Measurements from ENCODE around the gene WDR59.
"Not testable (repeated sequence)": the region's sequence is repeated elsewhere in the genome, so short reads cannot be mapped to it uniquely, and the experiment has no call there.

WDR59 gene, protein sequence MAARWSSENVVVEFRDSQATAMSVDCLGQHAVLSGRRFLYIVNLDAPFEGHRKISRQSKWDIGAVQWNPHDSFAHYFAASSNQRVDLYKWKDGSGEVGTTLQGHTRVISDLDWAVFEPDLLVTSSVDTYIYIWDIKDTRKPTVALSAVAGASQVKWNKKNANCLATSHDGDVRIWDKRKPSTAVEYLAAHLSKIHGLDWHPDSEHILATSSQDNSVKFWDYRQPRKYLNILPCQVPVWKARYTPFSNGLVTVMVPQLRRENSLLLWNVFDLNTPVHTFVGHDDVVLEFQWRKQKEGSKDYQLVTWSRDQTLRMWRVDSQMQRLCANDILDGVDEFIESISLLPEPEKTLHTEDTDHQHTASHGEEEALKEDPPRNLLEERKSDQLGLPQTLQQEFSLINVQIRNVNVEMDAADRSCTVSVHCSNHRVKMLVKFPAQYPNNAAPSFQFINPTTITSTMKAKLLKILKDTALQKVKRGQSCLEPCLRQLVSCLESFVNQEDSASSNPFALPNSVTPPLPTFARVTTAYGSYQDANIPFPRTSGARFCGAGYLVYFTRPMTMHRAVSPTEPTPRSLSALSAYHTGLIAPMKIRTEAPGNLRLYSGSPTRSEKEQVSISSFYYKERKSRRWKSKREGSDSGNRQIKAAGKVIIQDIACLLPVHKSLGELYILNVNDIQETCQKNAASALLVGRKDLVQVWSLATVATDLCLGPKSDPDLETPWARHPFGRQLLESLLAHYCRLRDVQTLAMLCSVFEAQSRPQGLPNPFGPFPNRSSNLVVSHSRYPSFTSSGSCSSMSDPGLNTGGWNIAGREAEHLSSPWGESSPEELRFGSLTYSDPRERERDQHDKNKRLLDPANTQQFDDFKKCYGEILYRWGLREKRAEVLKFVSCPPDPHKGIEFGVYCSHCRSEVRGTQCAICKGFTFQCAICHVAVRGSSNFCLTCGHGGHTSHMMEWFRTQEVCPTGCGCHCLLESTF

DNA sequence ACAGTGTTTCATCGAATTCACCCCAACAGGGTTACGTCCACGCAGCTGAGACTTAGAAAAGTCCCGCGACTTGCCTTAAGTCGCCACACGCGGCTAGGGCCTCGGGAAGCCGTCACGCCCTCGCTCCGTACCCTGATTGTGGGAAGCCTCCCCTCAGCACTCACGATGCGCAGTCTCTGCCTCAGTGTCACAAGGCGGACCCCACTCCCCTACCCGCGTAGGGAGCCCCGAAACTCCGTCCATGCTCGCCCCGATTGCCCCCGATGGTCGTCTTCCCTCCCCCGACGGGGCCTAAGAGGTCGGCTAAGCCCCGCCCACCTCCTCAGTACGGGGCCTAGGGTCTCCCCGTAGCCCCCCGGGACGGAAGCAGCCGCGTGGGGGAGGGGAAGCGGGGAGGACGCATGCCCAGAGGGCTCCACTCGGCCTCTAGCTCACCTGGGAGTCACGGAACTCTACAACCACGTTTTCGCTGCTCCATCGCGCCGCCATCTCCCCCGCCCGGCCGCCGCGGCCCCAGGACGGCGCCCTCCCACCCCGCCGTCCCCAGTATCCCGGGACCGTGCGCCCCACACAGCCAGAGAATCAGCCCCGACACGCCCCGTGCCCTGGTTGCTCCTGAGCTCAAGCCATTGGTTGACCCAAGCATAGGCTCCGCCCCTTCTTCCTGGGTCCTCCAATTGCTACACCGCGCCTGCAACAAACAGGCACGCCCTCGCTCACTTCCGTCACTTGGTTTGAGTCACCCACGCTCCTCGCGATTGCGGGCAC, at the start of gene WDR59:
Gene WDR59, minus strand, starts transcription at position 595 of the 768 bp plus-strand sequence. Its CDS starts 106 bp downstream, at position 489.
- peak; percentile 95 for DNase-seq (ENCODE audit: low read depth in 2 of 2)

DNA sequence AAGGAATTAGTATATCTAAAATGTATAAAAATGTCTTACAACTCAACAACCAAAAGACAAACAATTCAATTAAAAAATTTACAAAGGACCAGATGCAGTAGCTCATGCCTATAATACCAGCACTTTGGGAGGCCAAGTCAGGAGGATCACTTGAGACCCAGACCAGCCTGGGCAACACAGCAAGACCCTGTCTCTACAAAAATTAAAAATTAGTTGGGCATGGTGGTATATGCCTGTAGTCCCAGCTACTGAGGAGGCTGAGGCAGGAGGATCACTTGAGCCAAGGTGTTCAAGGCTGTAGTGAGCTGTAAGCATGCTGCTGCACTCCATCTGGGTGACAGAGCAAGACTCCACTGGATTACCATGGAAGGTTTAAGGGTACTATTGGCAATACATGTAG, 47.7 kb upstream of the WDR59 start:
- DNase-seq (ENCODE audit: low read depth in 2 of 2): no peak

DNA sequence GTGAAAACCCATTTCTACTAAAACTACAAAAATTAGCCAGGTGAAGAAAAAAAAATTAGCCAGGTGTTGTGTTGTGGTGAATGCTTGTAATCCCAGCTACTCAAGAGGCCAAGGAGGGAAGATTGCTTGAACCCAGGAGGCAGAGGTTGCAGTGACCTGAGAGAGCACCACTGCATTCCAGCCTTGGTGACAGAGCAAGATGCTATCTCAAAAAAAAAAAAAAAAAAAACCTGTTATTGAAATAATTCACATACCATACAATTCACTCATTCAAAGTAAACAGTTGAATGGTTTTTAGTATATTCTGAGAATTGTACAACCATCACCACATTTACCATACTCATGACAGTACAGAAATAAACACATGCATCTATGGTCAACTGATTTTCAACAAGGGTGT, 44.9 kb upstream of the WDR59 start:
- DNase-seq (ENCODE audit: low read depth in 2 of 2): no peak

DNA sequence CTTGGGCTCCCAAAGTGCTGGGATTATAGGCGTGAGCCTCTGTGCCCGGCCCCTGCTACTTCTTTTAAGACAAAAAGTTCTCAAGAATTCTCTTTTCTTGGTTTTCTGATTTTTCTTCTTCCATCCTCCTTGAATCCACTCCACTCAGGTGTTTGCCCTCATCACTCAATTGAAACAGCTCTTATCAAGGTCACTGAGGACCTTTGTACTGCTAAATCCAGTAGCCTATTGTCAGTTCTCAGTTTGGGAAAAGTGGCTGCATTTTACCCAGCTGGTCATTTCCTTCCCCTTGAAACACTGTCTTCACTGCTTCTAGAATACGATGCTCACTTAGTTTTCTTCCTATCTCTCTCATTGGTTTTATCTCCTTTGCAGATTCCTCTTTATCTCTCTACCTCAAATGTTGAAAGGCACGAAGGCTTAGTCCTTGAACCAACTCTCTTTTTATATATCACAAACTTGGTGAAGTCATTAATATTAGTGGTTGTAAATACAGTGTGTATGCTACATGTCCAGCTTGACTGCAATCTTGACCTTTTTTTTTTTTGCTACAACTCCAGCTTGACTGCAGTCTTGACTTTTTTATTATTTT, 43.7 kb upstream of the WDR59 start:
- DNase-seq (ENCODE audit: low read depth in 2 of 2): no peak

DNA sequence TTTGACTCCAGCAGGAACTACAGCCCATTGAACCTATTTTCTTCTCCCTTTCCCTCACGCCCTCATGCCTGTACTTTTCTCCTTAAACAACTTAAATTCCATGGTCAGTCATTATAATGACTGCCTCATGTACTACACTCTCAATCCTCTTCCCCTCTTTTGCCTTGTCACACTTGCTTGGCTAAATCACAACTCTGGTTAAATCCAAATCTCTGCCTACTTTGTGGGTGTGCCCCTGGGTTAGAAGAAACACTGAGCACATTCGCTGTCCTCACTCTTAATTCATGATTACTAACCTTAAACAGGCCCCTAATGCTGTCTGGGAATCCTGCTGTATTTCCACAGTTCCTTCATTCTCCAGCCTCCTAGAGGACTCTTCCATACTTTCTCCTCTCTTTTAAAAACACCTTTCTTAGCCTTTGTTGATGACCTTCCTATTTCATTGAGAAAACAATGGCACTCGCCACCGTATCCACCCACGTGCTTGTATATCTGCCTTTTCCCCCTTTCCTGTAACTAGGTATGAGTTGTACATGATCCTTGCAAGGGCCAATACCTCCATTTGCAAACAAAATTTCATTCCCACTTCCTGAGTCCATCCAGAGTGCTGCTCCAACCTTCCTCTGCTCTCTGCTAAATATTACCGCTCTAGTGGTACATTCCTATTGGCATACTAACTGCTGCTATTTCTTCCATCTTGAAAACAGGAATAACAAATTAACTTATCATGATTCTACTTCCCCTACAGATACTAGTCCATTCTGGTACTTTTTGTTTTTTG, 42.8 kb upstream of the WDR59 start:
- no peak for DNase-seq (ENCODE audit: low read depth in 2 of 2)

DNA sequence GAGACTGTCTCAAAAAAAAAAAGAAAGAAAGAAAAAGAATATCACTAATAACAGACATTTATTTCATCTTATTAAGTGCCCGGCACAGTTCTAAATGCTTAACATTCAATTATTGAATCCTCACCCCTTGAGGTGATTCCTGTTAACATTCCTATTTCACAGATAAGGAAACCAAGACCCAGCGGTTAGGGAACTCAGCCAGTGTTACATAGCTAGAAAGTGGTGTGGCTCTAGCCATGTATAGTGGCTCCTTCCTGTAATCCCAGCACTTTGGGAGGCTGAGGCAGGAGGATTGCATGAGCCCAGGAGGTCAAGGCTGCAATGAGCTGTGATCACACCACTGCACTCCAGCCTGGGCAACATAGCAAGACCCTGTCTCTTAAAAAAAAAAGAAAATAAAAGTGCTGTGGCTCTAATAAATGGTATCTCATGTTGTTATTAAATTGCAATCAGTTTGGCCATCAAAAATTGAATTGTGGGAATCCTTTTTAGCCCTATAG, 42.0 kb upstream of the WDR59 start:
- DNase-seq (ENCODE audit: low read depth in 2 of 2): no peak

DNA sequence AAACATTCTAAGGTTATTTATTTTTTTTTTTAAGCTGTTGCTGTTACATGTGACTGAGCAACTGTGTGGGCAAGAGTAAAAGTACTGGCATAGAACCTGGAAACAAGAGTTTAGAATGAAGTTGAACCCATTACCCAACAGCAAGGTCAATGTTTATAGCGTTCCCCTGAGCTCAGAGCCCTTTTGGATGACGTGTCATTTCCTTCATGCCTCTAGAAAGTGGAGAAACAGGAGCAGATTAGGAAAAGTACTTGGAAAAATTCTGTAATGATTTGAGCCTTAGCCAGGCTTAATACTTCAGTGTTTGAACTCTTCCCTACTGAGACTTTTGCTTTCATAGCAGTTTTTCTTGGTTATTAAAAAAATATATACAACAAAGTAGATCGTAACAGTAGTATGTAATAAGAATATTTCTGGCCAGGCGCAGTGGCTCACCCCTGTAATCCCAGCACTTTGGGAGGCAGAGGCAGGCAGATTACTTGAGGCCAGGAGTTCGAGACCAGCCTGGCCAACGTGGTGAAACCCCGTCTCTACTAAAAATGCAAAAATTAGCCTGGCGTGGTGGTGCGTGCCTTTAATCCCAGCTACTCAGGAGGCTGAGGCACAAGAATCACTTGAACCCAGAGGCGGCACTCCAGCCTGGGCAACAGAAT, 41.4 kb upstream of the WDR59 start:
- not testable (repeated sequence) for DNase-seq (ENCODE audit: low read depth in 2 of 2)

DNA sequence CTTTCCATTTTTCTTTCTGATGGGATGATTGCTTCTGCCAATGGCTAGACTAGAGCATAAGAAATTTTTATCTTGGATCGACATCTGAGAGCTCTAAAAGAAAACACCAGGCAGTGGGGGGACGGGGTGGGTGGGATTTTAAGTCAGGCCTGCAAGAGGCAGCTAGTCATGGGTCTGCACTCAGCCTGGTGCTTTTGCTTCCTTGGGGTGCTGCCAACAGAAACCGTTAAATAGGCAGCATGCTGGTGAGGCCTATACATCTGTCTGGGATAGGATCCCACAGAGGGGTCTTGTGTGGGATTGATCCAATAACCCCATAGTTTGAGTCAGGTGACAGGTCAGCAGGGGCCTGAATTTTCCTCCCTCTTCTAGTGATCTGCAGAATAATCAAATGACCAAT, 40.8 kb upstream of the WDR59 start:
- DNase-seq (ENCODE audit: low read depth in 2 of 2): no peak

DNA sequence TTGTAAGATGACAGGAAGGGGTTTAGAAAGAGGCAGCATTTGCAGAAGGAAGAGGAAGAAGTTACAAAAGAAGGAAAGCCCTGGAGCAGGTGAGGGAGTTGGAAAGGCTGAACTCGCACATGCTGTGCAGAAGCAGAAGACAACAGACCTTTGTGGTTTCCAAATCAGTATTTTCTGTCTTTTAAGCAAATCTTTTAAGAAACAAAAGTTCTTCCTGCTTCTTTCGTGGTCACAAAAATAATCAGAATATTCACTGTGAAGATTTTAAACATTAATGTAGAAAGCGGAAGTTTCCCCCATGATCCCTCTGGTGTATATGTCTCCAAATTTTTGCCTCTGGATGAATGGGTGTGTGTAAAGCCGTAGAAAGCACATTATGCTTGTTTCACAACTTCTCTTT, 39.7 kb upstream of the WDR59 start:
- no peak for DNase-seq (ENCODE audit: low read depth in 2 of 2)

DNA sequence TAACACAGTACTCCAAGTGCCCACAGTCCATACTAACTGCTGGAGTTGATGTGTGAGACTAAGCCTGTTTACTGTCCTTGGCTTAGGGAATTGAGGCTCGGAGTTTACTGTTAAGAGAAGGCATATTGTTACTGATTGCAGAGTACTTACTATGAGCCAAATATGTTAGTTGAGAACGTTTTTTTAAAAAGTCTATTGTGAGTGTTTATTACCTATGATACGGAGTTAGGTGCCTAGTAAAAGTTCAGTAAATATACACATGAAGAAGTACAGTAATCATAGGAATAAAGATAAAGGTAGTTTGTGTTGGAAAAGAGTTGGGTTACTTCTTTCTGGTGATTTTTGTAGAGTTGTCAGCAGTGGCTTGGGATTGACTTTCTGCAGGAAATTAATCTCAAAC, 39.3 kb upstream of the WDR59 start:
- no peak for DNase-seq (ENCODE audit: low read depth in 2 of 2)

DNA sequence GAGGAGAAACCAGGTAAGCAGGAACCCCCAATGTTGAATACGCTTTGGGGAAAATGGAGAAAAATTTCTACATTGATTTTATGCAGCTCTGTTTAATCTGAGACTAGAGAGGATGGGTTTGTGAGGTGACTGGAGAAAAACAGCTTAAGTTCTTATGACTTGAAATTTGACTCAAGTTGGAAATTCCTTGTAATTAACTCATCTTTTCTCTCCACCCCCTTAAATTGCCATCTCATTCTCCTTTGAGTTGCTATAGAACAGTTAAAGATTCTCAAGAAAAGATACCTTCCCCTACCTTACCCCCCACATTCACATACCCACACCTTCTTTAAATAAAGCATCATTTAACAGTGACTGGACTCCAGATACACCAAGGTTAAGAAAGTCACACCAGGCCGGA, 38.1 kb upstream of the WDR59 start:
- no peak for DNase-seq (ENCODE audit: low read depth in 2 of 2)

DNA sequence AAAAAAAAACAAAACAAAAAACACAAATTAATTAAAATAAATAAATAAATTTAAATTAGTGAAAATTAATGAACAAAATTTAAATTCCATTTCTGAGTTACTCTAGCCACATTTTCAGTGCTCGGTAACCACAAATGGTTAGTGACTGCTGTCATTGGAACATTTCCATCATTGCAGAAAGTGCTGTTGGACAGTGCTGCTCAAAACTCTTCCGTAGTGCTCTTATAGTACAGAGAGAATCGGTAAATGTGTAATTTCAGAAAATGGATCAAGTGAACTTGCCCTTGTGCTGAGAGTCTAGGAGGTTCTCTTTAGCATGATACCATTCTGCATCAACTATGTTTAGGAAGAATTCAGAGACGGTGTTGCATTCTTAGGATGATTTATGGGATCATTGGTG, 37.6 kb upstream of the WDR59 start:
- no peak for DNase-seq (ENCODE audit: low read depth in 2 of 2)

DNA sequence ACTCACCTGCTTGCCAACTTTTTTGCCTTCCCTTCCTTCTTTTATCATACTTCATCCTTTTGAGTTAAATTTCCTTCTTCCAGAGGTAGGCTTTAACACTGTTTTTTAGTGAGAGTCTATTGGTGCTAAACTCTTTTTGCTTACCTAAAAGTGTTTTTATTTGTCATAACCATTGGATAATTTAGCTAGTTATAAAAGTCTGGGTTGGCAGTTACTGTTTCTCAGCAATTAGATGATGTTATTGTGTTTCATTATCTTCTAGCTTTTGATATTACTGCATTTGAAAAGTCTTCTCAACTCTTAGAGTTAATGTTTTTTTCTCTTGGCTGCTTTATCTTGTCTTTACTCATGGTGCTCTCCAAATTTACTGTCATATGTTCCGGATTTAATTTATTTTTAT, 36.5 kb upstream of the WDR59 start:
- no peak for DNase-seq (ENCODE audit: low read depth in 2 of 2)

DNA sequence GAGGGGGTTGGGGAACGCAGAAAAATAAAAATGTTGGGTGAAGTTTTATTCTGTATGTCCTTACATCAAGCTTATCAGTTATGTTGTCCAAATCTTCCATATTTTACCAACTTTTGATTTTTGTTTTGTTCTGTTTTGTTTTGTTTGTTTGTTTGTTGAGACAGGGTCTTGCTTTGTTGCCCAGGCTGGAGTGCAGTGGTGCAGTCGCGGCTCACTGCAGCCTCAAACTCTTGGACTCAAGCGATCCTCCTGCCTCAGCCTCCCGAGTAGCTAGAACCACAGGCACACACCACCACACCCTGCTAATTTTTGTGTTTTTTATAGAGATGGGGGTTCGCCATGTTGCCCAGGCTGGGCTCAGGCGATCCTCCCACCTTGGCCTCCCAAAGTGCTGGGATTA, 34.7 kb upstream of the WDR59 start:
- DNase-seq (ENCODE audit: low read depth in 2 of 2): no peak

DNA sequence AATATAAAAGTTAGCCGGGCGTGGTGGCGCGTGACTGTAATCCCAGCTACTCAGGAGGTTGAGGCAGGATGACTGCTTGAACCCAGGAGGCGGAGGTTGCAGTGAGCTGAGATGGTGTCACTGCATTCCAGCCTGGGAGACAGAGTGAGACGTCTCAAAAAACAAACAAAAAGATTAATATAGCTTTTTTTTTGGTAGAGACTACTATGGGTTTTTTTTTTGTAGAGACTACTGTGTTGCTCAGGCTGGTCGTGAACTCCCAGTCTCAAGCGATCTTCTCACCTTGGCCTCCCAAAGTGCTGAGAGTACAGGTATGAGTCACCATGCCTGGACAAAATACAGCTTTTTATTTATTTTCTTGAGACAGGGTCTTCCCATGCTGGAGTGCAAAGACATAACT, 34.1 kb upstream of the WDR59 start:
- no peak for DNase-seq (ENCODE audit: low read depth in 2 of 2)

DNA sequence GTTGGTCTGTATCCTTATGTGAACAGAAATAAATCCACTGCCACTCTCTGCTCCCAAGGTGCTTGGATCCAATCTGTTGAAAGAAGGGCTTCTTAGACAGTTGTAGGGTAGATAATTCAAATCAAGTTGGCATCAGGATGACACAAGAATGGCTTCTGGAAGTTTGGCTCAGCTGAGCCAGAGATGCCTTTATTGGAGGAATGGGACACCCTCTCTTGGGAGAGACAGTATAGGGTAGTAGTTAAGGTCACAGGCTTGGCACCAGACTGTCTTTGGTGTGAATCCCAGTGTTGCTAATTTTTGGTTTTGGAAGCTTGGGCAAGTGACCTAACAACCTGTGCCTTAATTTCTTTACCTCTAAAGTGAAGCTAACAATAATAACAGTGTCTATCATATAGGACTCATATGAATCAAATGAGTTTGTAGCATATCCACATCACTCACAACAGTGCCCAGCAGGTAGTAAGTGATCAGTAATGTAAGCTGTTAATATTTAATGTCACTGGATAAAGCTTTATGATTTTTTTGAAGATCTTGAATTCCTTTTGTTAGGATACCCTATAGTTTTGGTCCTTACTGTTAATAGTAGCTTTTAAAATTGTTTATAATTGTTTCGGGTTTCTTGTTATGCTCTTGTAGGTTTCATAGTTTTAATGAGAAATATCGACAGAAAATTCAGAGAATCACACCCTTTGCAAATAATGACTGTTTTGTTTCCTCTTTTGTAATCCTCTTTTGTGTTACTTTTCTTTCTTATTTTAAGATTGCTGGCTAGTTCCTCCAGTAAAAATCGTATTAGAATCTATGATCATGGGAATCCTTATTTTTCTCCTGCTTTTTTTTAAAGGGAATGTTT, 33.0 kb upstream of the WDR59 start:
- no peak for DNase-seq (ENCODE audit: low read depth in 2 of 2)

DNA sequence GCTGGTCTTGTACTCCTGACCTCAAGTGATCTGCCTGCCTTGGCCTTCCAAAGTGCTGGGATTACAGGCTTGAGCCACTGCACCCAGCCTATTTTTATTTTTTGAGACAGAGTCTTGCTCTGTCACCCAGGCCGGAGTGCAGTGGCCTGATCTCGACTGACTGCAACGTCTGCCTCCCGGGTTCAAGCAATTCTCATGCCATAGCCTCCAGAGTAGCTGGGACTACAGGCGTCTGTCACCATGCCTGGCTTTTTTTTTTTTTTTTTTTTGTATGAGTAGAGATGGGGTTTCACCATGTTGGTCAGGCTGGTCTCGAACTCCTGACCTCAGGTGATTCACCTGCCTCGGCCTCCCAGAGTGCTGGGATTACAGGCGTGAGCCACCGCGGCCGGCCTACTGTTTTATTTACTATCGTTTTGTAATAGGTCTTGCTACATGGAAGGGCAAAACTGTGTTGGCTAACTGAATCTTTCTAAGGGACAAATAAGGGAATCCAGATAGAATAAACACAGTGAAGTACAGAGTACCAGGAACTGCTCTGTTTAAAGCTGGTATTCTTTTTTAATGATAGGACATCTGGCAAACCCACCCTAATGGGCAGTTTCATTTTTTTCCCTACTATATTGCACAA, 31.6 kb upstream of the WDR59 start:
- DNase-seq (ENCODE audit: low read depth in 2 of 2): not testable (repeated sequence)

DNA sequence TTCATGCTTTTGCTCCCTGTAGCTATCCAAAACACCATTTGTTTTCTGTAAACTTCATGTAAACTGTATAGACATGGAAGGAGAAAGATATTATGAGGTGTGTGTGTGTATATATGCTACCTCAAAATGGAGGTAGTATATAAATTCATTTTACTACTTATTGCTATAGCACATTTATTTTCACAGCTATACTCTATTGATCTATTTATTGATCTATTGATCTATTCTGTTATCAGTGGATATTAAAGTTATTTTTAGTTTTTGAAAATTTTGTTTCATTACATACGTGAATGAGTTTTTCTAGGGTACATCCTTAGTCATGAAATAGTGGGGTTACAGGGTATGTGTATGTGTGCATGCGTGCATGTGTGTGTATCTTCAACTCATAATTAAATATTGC, 29.4 kb upstream of the WDR59 start:
- DNase-seq (ENCODE audit: low read depth in 2 of 2): no peak

DNA sequence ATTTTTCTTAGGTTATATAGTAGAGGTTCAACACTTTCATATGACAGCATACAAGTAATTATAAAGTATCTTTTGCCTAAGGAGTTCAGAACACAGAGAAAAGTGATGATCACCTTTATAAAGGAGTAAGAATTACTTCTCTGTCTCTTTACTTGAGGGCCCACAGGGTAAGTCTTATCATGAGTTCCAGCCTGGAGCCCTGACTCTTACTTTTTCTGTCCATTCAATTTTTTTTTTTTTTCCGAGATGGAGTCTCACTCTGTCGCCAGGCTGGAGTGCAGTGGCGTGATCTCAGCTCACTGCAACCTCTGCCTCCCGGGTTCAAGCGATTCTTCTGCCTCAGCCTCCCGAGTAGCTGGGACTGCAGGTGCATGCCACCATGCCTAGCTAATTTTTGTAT, 28.2 kb upstream of the WDR59 start:
- not testable (repeated sequence) for DNase-seq (ENCODE audit: low read depth in 2 of 2)

Data from stimulated activated CD8-positive, alpha-beta memory T cell treated with anti-CD3 and anti-CD28 coated beads, Interleukin-7, amount 100 ng/mL, for 1 hour (primary cell).